Small intestine (tissue), 7 donors: ENCODE data around the gene OGN. TPM values are rescaled to one million over a fixed set of nuclear protein-coding genes. Genes with fewer than 3 reads are reported as not detected.

Experiments used
- DNase-seq, 2 donors: peaks; one replicate each; pipeline versions ENCODE4 v3.0.0 to v3.0.0-alpha.2; 2013
- FAIRE-seq: peaks from 2 replicates; lab custom pipeline; 2012; peaks lifted over from hg19 to GRCh38; lab: Jason Lieb, UNC
- H3K27ac ChIP-seq, 3 donors: one replicate each; pipeline ENCODE4 v1.5.1; 2013; ENCODE audit warnings: low read length in 2 of 3, mild to moderate bottlenecking in 2 of 3, control low read depth in 1 of 3, inconsistent platforms in 1 of 3, low read depth in 1 of 3, moderate library complexity in 1 of 3
- H3K27me3 ChIP-seq, 3 donors: one replicate each; pipeline ENCODE4 v1.6.1; 2013; ENCODE audit warnings: low read length in 3 of 3, inconsistent platforms in 1 of 3; ENCODE audit not compliant: control insufficient read depth in 3 of 3, insufficient read depth in 3 of 3
- H3K36me3 ChIP-seq, 3 donors: one replicate each; pipeline ENCODE4 v1.6.1; 2013; ENCODE audit warnings: low read length in 3 of 3, inconsistent platforms in 1 of 3, low read depth in 1 of 3, mild to moderate bottlenecking in 1 of 3, moderate library complexity in 1 of 3; ENCODE audit not compliant: control insufficient read depth in 3 of 3, insufficient read depth in 2 of 3
- H3K4me1 ChIP-seq, 3 donors: one replicate each; pipeline ENCODE4 v1.6.1; 2013; ENCODE audit warnings: low read length in 2 of 3, inconsistent platforms in 1 of 3, low read depth in 1 of 3, mild to moderate bottlenecking in 1 of 3, moderate library complexity in 1 of 3; ENCODE audit not compliant: control insufficient read depth in 3 of 3, insufficient read depth in 2 of 3
- H3K4me3 ChIP-seq, 3 donors: one replicate each; pipeline ENCODE4 v1.5.1; 2013; ENCODE audit warnings: low read length in 3 of 3, control low read depth in 1 of 3, inconsistent platforms in 1 of 3, low read depth in 1 of 3, mild to moderate bottlenecking in 1 of 3, moderate library complexity in 1 of 3
- H3K9me3 ChIP-seq, 2 donors: one replicate each; pipeline ENCODE4 v1.6.1; 2013; ENCODE audit warnings: low read depth in 1 of 2, low read length in 1 of 2; ENCODE audit not compliant: control insufficient read depth in 2 of 2, insufficient read depth in 1 of 2
- WGBS, 3 donors: extraction: QIAGEN DNeasy Blood & Tissue Kit; methylation state at CpG; one replicate each; pipeline ENCODE4 v1.1.7; 2013; 5-methylcytosine and 5-hydroxymethylcytosine counted together
- polyA plus RNA-seq, 4 donors: library from polyadenylated mRNA; stranded (reverse) in 3 of 4; unstranded in 1 of 4; fragments of 200-250 nt in 3 of 4; fragments of 120-200 nt in 1 of 4; gene quantifications; one replicate each; pipeline versions ENCODE4 v1.2.1 to v1.2.3, GENCODE V29; 2013
- donor health status: healthy with polysubstance abuse.
- donor health status: control.
- donor health status: control.
- donor health status: Bipolar disorder and iron deficiency.
- donor health status: healthy.

OGN gene
- polyA plus RNA-seq, 4 donors: 1.1 to 59.2 (median 6.7) TPM; not detected in 1

DNA sequence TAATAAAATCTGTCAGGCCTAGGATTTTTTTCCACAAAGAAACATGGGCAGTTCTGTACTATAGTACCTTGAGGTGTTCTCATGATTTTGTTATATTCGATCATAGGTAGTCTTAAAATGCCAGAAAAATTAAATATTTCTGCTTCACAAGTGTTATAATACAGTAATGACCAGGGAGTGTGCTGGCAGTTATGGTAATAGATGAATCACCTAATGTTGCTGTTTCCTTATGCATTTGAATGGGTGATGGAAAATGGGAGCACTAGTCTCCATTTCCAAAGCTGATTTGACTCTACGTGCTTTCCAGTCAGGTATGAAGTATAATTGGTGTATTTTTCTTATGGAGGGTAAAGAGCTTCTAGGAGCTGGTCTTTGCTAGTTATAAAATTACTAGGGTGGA is 23.8 kb downstream of the OGN start:
- Histone ChIP-seq H3K27me3 (no peaks in the 10 kb centered on the region), H3K9me3 (peaks cover 0 to 8% of the 10 kb centered on the region in 2 donors), H3K27ac (no peak overlapping the region), H3K36me3 (no peaks in the 10 kb centered on the region), H3K4me3 (no peak overlapping the region), H3K4me1 (peaks cover 0 to 16% (median 2%) of the 10 kb centered on the region in 3 donors)
- FAIRE-seq: no peak
- DNase-seq: no peak
- WGBS, 3 donors: 98 to 100% (median 99%) methylated on average over 2 of the region's 2 CpGs

DNA sequence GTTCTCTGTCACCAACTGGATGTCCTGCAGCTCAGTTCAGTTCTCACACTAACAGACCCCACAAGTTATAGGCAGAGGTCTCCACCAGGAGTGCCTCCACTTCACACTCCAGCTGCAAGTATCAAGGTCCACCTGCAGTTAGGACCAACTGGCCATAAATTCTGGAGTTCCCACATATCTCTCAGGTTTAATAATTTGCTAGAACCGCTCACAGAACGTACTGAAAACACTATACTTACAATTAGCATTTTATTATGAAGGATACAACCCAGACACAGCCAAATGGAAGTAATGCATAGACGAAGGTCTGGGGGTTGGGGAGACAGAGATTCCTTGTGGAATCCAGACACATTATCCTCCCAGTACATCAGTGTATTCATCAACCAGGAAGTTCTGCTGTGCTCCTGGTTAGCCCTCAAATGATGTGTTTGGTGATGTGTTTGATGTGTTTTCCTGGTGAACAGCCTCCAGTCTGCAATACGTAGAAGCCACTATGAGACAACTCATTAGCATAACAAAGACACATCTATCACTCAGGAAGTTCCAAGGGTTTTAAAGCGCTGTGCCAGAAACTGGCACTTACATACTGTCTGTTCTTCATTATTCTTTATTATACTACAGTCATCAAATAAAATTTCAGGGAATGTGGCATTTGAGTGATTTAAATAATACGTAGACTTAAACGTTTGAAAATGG is 25.4 kb downstream of the OGN start:
- Histone ChIP-seq H3K4me3 (no peak overlapping the region), H3K9me3 (peaks cover 0 to 16% of the 10 kb centered on the region in 2 donors), H3K36me3 (no peaks in the 10 kb centered on the region), H3K27me3 (no peaks in the 10 kb centered on the region), H3K27ac (peak overlapping the region in 1 of 3 donors; percentile 43), H3K4me1 (peaks cover 0 to 16% (median 2%) of the 10 kb centered on the region in 3 donors)
- peak; percentile 57 to 80 for DNase-seq
- no peak for FAIRE-seq
- WGBS, 3 donors: 25 to 60% (median 40%) methylated on average over 7 of the region's 7 CpGs

DNA sequence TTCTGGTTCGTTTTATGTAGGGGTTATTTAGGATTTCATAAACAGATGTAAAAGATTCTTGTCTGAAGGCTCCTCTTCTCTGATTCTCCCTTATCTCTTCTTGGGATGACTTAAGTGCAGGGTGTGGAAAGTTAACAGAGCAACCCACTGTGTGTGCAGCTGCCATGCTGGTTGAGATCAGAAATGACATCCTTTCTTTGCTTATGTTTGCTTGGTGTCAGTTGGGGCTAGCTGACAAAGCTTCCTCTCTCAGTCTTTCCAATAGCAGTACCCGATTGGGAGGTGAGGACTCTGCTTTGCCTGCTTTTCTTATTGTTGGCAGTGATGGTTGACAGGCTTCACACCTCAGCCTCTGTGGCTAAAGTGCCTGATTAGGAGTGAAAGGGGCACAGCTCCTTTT is 26.5 kb downstream of the OGN start:
- Histone ChIP-seq H3K27ac (no peak overlapping the region), H3K4me1 (peaks cover 0 to 16% (median 2%) of the 10 kb centered on the region in 3 donors), H3K4me3 (no peak overlapping the region), H3K9me3 (peaks cover 0 to 23% of the 10 kb centered on the region in 2 donors), H3K36me3 (no peaks in the 10 kb centered on the region), H3K27me3 (no peaks in the 10 kb centered on the region)
- no peak for FAIRE-seq
- 41 to 62% (median 54%) methylated on average over 2 of the region's 2 CpGs for WGBS, 3 donors
- DNase-seq: peak in 1 of 2 donors; percentile 30

- no peaks in the 10 kb centered on the region for H3K36me3 ChIP-seq
- no peak overlapping the region for H3K4me3 ChIP-seq
- H3K27ac ChIP-seq: no peak overlapping the region
- H3K27me3 ChIP-seq: no peaks in the 10 kb centered on the region
- DNase-seq: no peak
- no peak for FAIRE-seq
- WGBS, 3 donors: 97 to 100% (median 99%) methylated on average over 2 of the region's 2 CpGs
- H3K4me1 ChIP-seq: peaks cover 0 to 3% (median 0%) of the 10 kb centered on the region in 3 donors
- peaks cover 0 to 23% of the 10 kb centered on the region in 2 donors for H3K9me3 ChIP-seq
Measured at GRCh38 chr9:92373167-92373566, 31.2 kb downstream of the OGN start.

DNA sequence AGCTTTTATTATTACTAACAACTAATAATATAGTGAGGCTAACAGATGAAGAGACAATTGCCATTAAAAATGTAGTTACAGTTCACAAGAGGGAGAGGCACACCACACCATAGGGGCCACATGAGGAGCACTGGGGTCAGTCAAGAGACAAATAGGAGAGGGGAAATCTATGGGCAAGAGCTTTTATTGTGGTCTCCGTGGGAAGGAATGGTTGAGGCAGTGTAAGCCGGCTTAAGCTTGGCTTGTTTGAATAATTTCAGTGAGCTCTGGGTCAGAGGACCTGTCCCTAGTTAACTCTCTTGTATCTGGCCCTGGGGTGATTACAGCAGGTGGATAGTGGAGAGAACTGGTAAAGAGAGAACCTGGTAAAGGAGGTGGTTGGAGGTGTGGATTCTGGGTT is 35.3 kb downstream of the OGN start:
- H3K4me1 ChIP-seq: no peaks in the 10 kb centered on the region
- no peak overlapping the region for H3K27ac ChIP-seq
- 50 to 66% (median 64%) methylated on average over 2 of the region's 2 CpGs for WGBS, 3 donors
- DNase-seq: no peak
- no peaks in the 10 kb centered on the region for H3K27me3 ChIP-seq
- H3K4me3 ChIP-seq: no peak overlapping the region
- no peak for FAIRE-seq
- no peaks in the 10 kb centered on the region for H3K36me3 ChIP-seq
- peaks cover 0 to 13% of the 10 kb centered on the region in 2 donors for H3K9me3 ChIP-seq

DNA sequence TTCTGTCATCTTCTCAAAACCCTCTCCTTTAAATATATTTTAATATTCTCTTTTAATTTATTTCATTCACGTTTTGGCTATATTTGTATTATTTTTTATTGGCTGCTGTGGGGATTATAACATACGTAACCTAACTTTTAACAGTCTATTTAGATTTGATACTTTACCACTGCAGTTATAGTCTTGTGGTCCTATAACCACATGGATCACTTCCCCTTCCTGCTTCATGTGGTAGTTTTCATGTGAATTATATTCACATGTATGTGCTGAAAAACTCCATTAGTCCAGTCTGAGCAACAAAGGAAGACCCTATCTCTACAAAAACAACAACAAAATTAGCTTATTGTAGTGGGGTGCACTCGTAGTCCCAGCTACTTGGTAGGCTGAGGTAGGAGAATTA is 44.3 kb downstream of the OGN start:
- DNase-seq (no peak), FAIRE-seq (no peak)
- peak overlapping the region in 1 of 3 donors; percentile 15 for H3K27ac ChIP-seq
- 79 to 94% (median 90%) methylated on average over 3 of the region's 3 CpGs for WGBS, 3 donors
- H3K4me3 ChIP-seq: no peak overlapping the region
- H3K36me3 ChIP-seq: peaks cover 0 to 2% (median 0%) of the 10 kb centered on the region in 3 donors
- no peaks in the 10 kb centered on the region for H3K27me3 ChIP-seq
- H3K4me1 ChIP-seq: peaks cover 0 to 2% (median 0%) of the 10 kb centered on the region in 3 donors
- H3K9me3 ChIP-seq: peaks cover 0 to 16% of the 10 kb centered on the region in 2 donors

GRCh38 chr9:92359394-92359995 is 44.9 kb downstream of the OGN start:
- peaks cover 0 to 2% (median 0%) of the 10 kb centered on the region in 3 donors for H3K4me1 ChIP-seq
- H3K9me3 ChIP-seq: peaks cover 0 to 19% of the 10 kb centered on the region in 2 donors
- peak overlapping the region in 1 of 3 donors; percentile 15 for H3K27ac ChIP-seq
- no peaks in the 10 kb centered on the region for H3K27me3 ChIP-seq
- WGBS, 3 donors: 53 to 79% (median 73%) methylated on average over 2 of the region's 2 CpGs
- DNase-seq: peak in 1 of 2 donors; percentile 57
- no peak for FAIRE-seq
- H3K4me3 ChIP-seq: no peak overlapping the region
- H3K36me3 ChIP-seq: peaks cover 0 to 2% (median 0%) of the 10 kb centered on the region in 3 donors

- H3K27ac ChIP-seq: no peak overlapping the region
- no peaks in the 10 kb centered on the region for H3K27me3 ChIP-seq
- peaks cover 0 to 24% of the 10 kb centered on the region in 2 donors for H3K9me3 ChIP-seq
- peaks cover 0 to 2% (median 0%) of the 10 kb centered on the region in 3 donors for H3K36me3 ChIP-seq
- no peak overlapping the region for H3K4me3 ChIP-seq
- WGBS, 3 donors: 65 to 76% (median 73%) methylated on average over 6 of the region's 6 CpGs
- peaks cover 0 to 6% (median 0%) of the 10 kb centered on the region in 3 donors for H3K4me1 ChIP-seq
- DNase-seq (peak in 1 of 2 donors; percentile 12), FAIRE-seq (no peak)
Measured at GRCh38 chr9:92353051-92353450, 51.3 kb downstream of the OGN start.
